T-helper 17 cell (primary cell): ENCODE measurements around the gene GALNT14. TPM values are rescaled to one million over a fixed set of nuclear protein-coding genes. Genes with fewer than 3 reads are reported as not detected.

ENCODE experiments used
- ATAC-seq: fragments of 150-1000 bp; cut with Tn5 transposase; 2 replicates; pipeline ENCODE4 v1.10.0; 2021; ENCODE audit warnings: mild to moderate bottlenecking, moderate library complexity
- DNase-seq, 3 donors: peaks; one replicate each; pipeline versions ENCODE4 v3.0.0 to v3.0.0-alpha.2; 2020 to 2021
- H3K9me3 ChIP-seq: one replicate; pipeline ENCODE4 v1.7.0; 2013; ENCODE audit warnings: low read length, mild to moderate bottlenecking; ENCODE audit not compliant: control insufficient read depth, poor library complexity, severe bottlenecking
- H3K27ac Mint-ChIP-seq: one replicate; pipeline ENCODE4 v1.8.0; 2022; ENCODE audit warnings: mild to moderate bottlenecking, moderate library complexity, mixed read lengths
- H3K27me3 Mint-ChIP-seq: one replicate; pipeline ENCODE4 v1.8.0; 2022; ENCODE audit warnings: mixed read lengths
- H3K36me3 Mint-ChIP-seq: one replicate; pipeline ENCODE4 v1.8.0; 2022; ENCODE audit warnings: low read depth, mixed read lengths
- H3K4me1 Mint-ChIP-seq: one replicate; pipeline ENCODE4 v1.8.0; 2022; ENCODE audit warnings: mild to moderate bottlenecking, mixed read lengths
- H3K4me3 Mint-ChIP-seq: one replicate; pipeline ENCODE4 v1.8.0; 2022; ENCODE audit warnings: mild to moderate bottlenecking, moderate library complexity, mixed read lengths
- total RNA-seq, 4 donors: library from RNA in 2 of 4; stranded (reverse) in 2 of 4; gene quantifications; one replicate each; pipeline ENCODE4 v1.2.3 and lab custom pipeline; 2022 to 2026

The GALNT14 gene
- total RNA-seq, 2 donors from 2014 or later, result not detected

- Mint-ChIP-seq H3K27me3 (peaks cover 30% of the 10 kb centered on the region), H3K4me1 (no peaks in the 10 kb centered on the region), H3K27ac (no peak overlapping the region), H3K36me3 (peaks cover 2% of the 10 kb centered on the region), H3K4me3 (no peak overlapping the region)
- DNase-seq (no peak), ATAC-seq (no peak)
- no peaks in the 10 kb centered on the region for H3K9me3 ChIP-seq
Measured at GRCh38 chr2:31053929-31054782, 84.1 kb downstream of the GALNT14 start.

GRCh38 chr2:31052284-31052683 lies 86.0 kb downstream of the GALNT14 start:
- no peak overlapping the region for H3K4me3 Mint-ChIP-seq
- no peaks in the 10 kb centered on the region for H3K4me1 Mint-ChIP-seq
- H3K9me3 ChIP-seq, result no peaks in the 10 kb centered on the region
- no peak overlapping the region for H3K27ac Mint-ChIP-seq
- peaks cover 28% of the 10 kb centered on the region for H3K27me3 Mint-ChIP-seq
- H3K36me3 Mint-ChIP-seq, result peaks cover 5% of the 10 kb centered on the region
- ATAC-seq, result no peak
- no peak for DNase-seq

- H3K4me3 Mint-ChIP-seq, result no peak overlapping the region
Measured at GRCh38 chr2:31051258-31052140, 86.7 kb downstream of the GALNT14 start.

GRCh38 chr2:31049916-31050588 lies 88.2 kb downstream of the GALNT14 start:
- no peak overlapping the region for H3K4me3 Mint-ChIP-seq
- H3K9me3 ChIP-seq, result no peaks in the 10 kb centered on the region
- ATAC-seq, result no peak
- H3K36me3 Mint-ChIP-seq, result peaks cover 5% of the 10 kb centered on the region
- H3K4me1 Mint-ChIP-seq, result no peaks in the 10 kb centered on the region
- DNase-seq, result no peak
- H3K27ac Mint-ChIP-seq, result no peak overlapping the region
- H3K27me3 Mint-ChIP-seq, result peaks cover 28% of the 10 kb centered on the region

More at GRCh38 chr2:31051258-31052140, 86.7 kb downstream of the GALNT14 start:
- Mint-ChIP-seq H3K27ac (no peak overlapping the region), H3K36me3 (peaks cover 5% of the 10 kb centered on the region), H3K27me3 (peaks cover 28% of the 10 kb centered on the region), H3K4me1 (no peaks in the 10 kb centered on the region)
- DNase-seq (no peak), ATAC-seq (no peak)
- H3K9me3 ChIP-seq, result no peaks in the 10 kb centered on the region

GRCh38 chr2:31049264-31049663 lies 89.0 kb downstream of the GALNT14 start:
- H3K4me3 Mint-ChIP-seq, result no peak overlapping the region
- no peaks in the 10 kb centered on the region for H3K9me3 ChIP-seq
- no peaks in the 10 kb centered on the region for H3K4me1 Mint-ChIP-seq
- ATAC-seq, result no peak
- peaks cover 4% of the 10 kb centered on the region for H3K36me3 Mint-ChIP-seq
- H3K27me3 Mint-ChIP-seq, result peaks cover 25% of the 10 kb centered on the region
- no peak overlapping the region for H3K27ac Mint-ChIP-seq
- no peak for DNase-seq

GRCh38 chr2:31047599-31047998 lies 90.6 kb downstream of the GALNT14 start:
- no peaks in the 10 kb centered on the region for H3K9me3 ChIP-seq
- H3K4me1 Mint-ChIP-seq, result no peaks in the 10 kb centered on the region
- no peak overlapping the region for H3K4me3 Mint-ChIP-seq
- DNase-seq, result no peak
- H3K27ac Mint-ChIP-seq, result no peak overlapping the region
- peaks cover 14% of the 10 kb centered on the region for H3K27me3 Mint-ChIP-seq
- peaks cover 3% of the 10 kb centered on the region for H3K36me3 Mint-ChIP-seq
- ATAC-seq, result no peak

- Mint-ChIP-seq H3K4me3 (no peak overlapping the region), H3K36me3 (no peaks in the 10 kb centered on the region), H3K27me3 (no peaks in the 10 kb centered on the region), H3K4me1 (no peaks in the 10 kb centered on the region), H3K27ac (no peak overlapping the region)
- H3K9me3 ChIP-seq, result no peaks in the 10 kb centered on the region
- ATAC-seq (no peak), DNase-seq (no peak)
Measured at GRCh38 chr2:31038385-31038784, 99.9 kb downstream of the GALNT14 start.

- no peaks in the 10 kb centered on the region for H3K27me3 Mint-ChIP-seq
Measured at GRCh38 chr2:31037058-31037457, 101.2 kb downstream of the GALNT14 start.

GRCh38 chr2:31033032-31033431 lies 105.2 kb downstream of the GALNT14 start:
- Mint-ChIP-seq H3K4me1 (no peaks in the 10 kb centered on the region), H3K27ac (no peak overlapping the region), H3K27me3 (peaks cover 6% of the 10 kb centered on the region), H3K36me3 (no peaks in the 10 kb centered on the region), H3K4me3 (no peak overlapping the region)
- no peak for DNase-seq
- no peak for ATAC-seq
- no peaks in the 10 kb centered on the region for H3K9me3 ChIP-seq

More at GRCh38 chr2:31037058-31037457, 101.2 kb downstream of the GALNT14 start:
- no peaks in the 10 kb centered on the region for H3K36me3 Mint-ChIP-seq
- no peaks in the 10 kb centered on the region for H3K9me3 ChIP-seq
- no peaks in the 10 kb centered on the region for H3K4me1 Mint-ChIP-seq
- H3K4me3 Mint-ChIP-seq, result no peak overlapping the region
- DNase-seq (no peak), ATAC-seq (no peak)
- H3K27ac Mint-ChIP-seq, result no peak overlapping the region

- H3K27ac Mint-ChIP-seq, result no peak overlapping the region
- no peak for DNase-seq
Measured at GRCh38 chr2:31032475-31032874, 105.8 kb downstream of the GALNT14 start.

GRCh38 chr2:31031132-31031706 lies 107.0 kb downstream of the GALNT14 start:
- Mint-ChIP-seq H3K4me1 (no peaks in the 10 kb centered on the region), H3K36me3 (no peaks in the 10 kb centered on the region), H3K4me3 (no peak overlapping the region), H3K27me3 (peaks cover 6% of the 10 kb centered on the region), H3K27ac (no peak overlapping the region)
- no peak for DNase-seq
- no peaks in the 10 kb centered on the region for H3K9me3 ChIP-seq
- no peak for ATAC-seq

More at GRCh38 chr2:31032475-31032874, 105.8 kb downstream of the GALNT14 start:
- H3K9me3 ChIP-seq, result no peaks in the 10 kb centered on the region
- Mint-ChIP-seq H3K27me3 (peaks cover 6% of the 10 kb centered on the region), H3K4me1 (no peaks in the 10 kb centered on the region), H3K4me3 (no peak overlapping the region), H3K36me3 (no peaks in the 10 kb centered on the region)
- no peak for ATAC-seq

- Mint-ChIP-seq H3K4me1 (no peaks in the 10 kb centered on the region), H3K36me3 (no peaks in the 10 kb centered on the region), H3K27me3 (peaks cover 6% of the 10 kb centered on the region), H3K27ac (no peak overlapping the region), H3K4me3 (no peak overlapping the region)
- no peaks in the 10 kb centered on the region for H3K9me3 ChIP-seq
- ATAC-seq, result no peak
- no peak for DNase-seq
Measured at GRCh38 chr2:31028417-31028816, 109.8 kb downstream of the GALNT14 start.

GRCh38 chr2:31027549-31027948 lies 110.7 kb downstream of the GALNT14 start:
- Mint-ChIP-seq H3K27ac (no peak overlapping the region), H3K36me3 (no peaks in the 10 kb centered on the region), H3K27me3 (peaks cover 6% of the 10 kb centered on the region), H3K4me1 (no peaks in the 10 kb centered on the region), H3K4me3 (no peak overlapping the region)
- ATAC-seq (no peak), DNase-seq (no peak)
- H3K9me3 ChIP-seq, result no peaks in the 10 kb centered on the region
